HG03025 (cell line): Measurements from ENCODE around the gene KLHL28.
A peak's percentile ranks its signal among the peaks of the same experiment; 100 is the strongest.

Experiments used
- ATAC-seq: cut with Tn5 transposase; IDR thresholded peaks from one replicate; pipeline ENCODE4 v1.9.1; 2021; ENCODE audit warnings: mild to moderate bottlenecking, moderate library complexity; ENCODE audit not compliant: unreplicated experiment, low FRiP score

The KLHL28 gene, protein sequence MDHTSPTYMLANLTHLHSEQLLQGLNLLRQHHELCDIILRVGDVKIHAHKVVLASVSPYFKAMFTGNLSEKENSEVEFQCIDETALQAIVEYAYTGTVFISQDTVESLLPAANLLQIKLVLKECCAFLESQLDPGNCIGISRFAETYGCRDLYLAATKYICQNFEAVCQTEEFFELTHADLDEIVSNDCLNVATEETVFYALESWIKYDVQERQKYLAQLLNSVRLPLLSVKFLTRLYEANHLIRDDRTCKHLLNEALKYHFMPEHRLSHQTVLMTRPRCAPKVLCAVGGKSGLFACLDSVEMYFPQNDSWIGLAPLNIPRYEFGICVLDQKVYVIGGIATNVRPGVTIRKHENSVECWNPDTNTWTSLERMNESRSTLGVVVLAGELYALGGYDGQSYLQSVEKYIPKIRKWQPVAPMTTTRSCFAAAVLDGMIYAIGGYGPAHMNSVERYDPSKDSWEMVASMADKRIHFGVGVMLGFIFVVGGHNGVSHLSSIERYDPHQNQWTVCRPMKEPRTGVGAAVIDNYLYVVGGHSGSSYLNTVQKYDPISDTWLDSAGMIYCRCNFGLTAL

GRCh38 chr14:44961554-44962333 is at the start of gene KLHL28, which contains the start of gene TOGARAM1:
TSS of gene KLHL28 (minus strand) at chr14:44961947. CDS start at chr14:44945928, 16,019 bp downstream.
TSS of gene TOGARAM1 (plus strand) at chr14:44962190. CDS start at chr14:44962422, 232 bp downstream.
- ATAC-seq = peak; percentile 92

DNA sequence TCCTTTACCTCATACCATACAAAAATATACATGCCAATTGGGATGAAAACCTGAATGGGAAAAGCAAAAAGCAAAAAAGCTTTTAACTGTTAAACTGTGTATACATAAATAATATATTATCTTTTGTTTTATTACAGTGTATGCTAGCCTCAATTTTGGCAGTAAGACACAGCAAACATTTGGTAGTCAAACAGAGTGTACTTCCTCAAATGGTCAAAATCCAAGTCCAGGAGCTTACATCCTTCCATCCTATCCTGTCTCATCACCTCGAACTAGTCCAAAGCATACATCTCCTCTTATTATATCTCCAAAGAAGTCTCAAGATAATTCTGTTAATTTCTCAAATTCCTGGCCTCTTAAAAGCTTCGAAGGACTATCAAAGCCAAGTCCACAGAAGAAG is 42.2 kb upstream of the KLHL28 start:
- no peak for ATAC-seq

DNA sequence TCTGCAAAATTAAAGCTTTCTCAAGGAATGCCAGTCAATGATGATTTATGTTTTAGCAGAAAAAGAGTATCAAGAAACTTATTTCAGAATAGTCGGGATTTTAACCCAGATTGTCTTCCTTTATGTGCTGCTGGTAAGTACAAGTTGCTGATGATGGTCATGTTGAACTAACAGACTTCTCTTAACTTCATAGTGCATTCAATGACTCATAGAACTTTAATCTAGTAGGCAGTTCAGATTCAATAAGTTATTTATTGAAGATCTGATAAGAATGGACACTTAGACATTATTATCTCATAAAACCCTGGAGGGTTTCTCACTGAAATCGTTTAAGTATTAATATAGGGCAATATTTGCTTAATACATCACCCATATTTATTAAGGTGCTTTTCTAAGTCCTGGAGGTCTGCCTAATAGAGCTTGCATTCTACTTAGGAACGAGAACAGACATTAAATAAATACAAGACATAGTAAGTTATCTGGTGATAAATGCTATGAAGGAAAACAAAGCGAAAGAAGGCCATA is 34.1 kb upstream of the KLHL28 start:
- ATAC-seq = no peak

DNA sequence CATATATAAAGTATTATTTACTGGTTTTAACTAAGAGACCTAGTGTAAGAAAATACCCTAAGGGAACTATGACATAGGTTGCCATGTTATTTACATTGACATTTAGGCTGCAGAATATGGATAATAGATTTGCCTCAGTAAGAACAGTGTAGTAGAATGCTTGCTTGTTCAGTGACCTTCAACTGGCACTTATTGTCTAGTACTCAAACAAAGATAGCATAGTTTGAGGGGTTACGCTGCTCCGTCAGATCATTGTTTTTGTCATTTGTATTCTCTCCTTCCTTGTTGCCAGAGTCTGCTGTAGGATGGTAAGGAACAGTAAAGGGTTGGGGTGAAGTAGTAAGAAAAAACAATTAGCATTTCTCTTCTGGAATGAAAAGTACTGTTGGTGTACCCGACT is 33.4 kb upstream of the KLHL28 start:
- no peak for ATAC-seq

DNA sequence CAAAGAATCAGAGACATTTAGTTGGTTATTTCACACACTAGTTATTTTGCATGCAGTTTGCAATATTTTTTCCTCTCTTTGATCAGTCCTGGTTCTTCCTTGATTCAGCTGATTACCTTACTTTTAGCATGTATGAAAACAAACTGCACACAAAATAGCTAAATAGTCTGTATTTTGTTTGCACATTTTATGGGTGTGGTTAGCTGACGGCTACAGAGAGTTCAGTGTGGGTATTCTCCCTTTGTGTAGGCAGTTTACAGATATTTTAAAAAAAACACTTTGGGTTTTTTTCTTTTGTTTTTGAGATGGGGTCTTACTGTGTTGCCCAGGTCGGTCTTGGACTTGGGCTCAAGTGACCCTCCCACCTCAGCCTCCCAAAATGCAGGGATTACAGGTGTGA is 28.8 kb upstream of the KLHL28 start:
- ATAC-seq = no peak

DNA sequence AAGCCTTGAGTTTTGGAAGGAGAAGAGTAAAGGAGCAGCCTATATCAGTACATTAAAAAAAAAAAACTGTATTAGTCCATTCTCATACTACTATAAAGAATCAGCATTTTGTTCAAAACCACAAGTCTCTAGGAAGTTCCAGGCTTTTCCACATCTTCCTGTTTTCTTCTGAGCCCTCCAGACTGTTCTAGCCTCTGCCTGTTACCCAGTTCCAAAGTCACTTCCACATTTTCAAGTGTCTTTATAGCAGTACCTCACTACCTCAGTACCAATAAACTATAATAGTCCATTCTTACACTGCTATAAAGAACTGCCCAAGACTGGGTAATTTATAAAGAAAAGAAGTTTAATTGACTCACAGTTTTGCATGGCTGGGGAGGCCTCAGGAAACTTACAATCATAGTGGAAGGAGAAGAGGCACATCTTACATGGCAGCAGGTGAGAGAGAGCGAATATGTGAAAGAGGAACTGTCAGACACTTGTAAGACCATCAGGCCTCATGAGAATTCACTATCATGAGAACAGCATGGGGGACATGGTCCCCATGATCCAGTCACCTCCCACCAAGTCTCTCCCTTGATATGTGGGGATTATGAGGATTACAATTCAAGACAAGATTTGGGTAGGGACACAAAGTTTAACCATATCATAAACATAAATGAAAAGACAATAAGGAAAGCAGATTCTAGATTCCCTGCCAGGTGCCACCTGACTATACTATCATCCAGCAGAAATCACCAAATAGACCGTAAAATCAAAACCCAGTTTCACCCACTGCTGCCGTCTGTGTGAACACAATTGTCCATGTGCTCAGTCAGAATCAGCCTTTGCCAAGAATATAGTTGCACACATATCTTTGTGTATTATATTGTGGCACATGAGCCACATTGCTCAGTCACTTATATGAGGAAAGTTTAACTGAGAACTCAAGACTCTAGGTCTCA is 28.0 kb upstream of the KLHL28 start:
- ATAC-seq = no peak

DNA sequence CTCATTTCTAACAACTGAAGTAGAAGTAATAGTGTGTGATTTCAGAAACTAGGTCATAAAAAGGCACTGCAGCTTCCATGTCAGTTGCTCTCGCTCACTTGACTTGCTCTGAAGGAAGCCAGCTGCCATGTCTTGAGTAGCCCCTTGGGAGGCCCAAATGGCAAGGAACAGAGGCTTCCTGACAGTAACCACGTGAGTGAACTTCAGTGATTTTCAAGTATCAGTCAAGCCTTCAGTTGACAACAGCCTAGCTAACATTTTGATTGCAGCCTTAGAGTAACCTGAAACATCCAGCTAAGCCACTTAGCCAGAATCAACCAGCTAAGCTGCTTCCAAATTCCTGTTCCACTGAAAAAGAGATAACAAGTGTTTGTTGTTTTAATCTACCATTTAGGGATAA is 26.9 kb upstream of the KLHL28 start:
- no peak for ATAC-seq

GRCh38 chr14:44982594-44982993 is 20.8 kb upstream of the KLHL28 start:
- no peak for ATAC-seq

- ATAC-seq = no peak
These were observed 19.5 kb upstream of the KLHL28 start for GRCh38 chr14:44981198-44981597.

DNA sequence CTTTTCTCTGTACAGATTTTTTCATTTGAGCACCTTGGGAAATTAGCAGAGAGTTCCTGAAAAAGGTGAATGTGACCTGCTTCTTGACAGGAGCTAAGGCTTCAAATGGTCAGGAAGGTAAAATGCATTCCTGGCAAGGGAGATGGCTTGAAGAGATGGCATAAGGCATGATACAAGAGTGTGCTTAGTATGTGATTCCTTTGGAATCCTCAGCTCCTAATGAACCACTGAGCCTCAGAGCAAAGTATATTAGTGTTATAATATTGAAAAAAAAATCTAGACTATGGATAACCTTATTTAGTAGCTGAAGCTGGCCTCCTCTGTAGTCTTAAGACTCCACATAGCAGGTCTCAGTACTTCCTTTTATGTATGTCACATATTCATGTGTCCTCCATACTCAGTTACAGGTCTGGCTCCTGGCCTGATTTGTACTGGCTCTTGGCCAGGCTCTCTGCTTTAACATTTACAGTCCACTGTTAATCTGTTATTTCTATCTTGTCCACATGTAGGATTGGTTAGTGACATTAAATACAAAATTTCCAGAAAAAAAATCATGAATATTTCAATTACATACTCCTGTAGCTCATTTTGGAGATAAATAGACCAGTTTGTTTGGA is 18.1 kb upstream of the KLHL28 start:
- ATAC-seq = no peak

- ATAC-seq = no peak
These were observed 17.5 kb upstream of the KLHL28 start for GRCh38 chr14:44979273-44979672.

DNA sequence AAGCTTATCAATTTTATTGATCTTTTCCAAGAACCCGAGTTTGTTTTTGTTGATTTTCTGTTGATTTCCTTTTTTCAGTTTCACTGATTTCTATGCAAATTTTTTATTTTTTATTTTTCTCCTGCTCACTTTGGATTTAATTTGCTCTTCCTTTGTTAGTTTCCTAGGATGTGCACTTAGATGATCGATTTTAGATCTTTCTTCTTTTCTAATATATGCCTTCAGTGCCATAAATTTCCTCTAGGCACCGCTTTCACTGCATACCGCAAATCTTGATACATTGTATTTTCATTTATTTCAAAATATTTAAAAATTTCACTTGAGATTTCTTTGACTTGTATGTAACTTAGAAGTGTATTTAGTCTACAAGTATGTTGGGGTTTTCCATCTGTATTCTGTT is 9.7 kb upstream of the KLHL28 start:
- ATAC-seq = no peak

GRCh38 chr14:44970907-44971306 is 9.2 kb upstream of the KLHL28 start:
- no peak for ATAC-seq

DNA sequence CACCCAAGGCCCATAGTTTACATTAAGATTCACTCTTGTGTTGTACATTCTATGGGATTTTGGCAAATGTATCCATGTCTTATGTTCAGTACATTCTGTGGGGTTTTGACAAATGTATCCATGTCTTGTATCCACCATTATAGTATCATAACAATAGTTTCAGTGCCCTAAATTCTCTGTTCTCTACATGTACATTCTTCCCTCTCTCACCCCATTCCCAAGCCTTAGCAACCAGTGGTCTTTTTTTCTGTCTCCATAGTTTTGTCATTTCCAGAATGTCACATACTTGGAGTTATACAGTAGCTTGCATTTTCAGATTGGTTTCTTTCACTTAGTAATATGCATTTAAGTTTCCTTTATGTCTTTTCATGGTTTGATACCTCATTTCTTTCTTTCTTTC is 7.0 kb upstream of the KLHL28 start:
- ATAC-seq = no peak

DNA sequence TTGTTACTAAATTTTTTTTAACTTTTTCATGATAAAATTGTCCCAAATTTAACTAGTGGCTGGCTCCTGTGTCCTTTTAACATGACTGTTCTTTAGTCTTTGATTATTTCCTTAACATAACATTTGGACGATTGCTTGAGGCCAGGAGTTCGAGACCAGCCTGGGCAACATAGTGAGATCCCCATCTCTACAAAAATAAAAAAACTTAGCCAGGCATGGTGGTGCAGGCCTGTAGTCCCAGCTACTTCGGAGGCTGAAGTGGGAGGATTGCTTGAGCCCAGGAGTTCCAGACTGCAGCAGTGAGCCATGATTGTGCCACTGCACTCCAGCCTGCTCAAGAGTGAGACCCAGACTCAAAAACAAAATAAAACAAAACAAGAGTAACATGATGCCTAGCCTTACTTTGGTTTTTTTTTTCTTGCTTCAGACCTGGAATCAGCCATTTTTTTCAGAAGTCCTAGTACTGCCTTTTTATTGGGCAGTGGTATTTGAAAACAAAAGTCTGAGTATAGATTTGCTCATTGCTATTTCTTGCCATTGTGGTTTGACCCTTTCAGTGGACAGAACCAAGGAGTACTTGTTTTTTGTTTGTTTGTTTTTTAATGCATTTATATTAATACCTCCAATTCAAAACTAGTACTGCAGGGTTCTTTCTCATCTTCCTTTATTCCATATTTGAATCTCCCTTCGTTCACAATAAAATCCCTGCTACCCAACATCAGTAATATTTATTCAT is 5.0 kb upstream of the KLHL28 start:
- ATAC-seq = no peak

- no peak for ATAC-seq
These were observed 2.1 kb upstream of the KLHL28 start for GRCh38 chr14:44963775-44964380.

DNA sequence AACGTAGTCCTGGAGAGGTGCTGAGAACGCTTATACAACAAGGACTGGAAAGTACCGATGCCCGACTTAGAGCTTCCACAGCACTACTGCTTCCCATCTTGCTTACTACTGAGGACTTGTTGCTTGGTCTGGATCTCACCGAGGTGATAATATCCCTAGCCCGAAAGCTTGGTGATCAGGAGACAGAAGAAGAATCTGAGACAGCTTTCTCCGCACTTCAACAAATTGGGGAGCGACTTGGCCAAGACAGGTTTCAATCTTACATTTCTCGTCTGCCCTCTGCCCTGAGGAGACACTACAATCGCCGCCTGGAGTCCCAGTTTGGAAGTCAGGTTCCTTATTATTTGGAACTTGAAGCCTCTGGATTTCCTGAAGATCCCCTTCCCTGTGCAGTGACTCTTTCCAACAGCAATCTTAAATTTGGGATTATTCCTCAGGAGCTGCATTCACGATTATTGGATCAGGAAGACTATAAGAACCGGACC is 1.3 kb upstream of the KLHL28 start:
- no peak for ATAC-seq

DNA sequence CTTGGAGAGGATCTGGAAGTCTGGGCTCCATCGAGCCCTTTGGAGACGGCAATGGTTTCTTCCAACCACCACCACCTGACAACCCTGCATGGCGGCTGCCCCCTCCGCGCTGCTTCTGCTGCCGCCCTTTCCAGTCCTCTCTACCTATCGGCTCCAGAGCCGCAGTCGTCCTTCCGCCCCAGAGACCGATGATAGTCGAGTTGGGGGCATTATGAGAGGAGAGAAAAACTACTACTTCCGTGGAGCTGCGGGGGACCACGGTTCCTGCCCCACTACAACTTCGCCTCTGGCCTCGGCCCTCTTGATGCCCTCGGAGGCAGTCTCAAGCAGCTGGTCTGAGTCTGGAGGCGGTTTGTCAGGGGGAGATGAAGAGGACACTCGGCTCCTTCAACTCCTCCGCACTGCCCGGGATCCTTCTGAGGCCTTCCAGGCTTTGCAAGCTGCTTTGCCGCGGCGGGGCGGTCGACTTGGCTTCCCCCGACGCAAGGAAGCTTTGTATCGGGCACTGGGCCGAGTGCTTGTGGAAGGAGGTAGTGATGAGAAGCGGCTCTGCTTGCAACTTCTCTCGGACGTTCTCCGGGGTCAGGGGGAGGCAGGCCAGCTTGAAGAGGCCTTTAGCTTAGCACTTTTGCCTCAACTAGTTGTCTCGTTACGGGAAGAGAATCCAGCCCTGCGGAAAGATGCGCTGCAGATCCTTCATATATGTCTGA is 742 bp upstream of the KLHL28 start:
- ATAC-seq = peak; percentile 34
